Measurements from ENCODE around the gene ALG14.
A peak's percentile ranks its signal among the peaks of the same experiment; 100 is the strongest.

ALG14 gene

GRCh38 chr1:94961582-94961981 lies 111.2 kb downstream of the ALG14 start:
- TF ChIP-seq, protein P1, sequence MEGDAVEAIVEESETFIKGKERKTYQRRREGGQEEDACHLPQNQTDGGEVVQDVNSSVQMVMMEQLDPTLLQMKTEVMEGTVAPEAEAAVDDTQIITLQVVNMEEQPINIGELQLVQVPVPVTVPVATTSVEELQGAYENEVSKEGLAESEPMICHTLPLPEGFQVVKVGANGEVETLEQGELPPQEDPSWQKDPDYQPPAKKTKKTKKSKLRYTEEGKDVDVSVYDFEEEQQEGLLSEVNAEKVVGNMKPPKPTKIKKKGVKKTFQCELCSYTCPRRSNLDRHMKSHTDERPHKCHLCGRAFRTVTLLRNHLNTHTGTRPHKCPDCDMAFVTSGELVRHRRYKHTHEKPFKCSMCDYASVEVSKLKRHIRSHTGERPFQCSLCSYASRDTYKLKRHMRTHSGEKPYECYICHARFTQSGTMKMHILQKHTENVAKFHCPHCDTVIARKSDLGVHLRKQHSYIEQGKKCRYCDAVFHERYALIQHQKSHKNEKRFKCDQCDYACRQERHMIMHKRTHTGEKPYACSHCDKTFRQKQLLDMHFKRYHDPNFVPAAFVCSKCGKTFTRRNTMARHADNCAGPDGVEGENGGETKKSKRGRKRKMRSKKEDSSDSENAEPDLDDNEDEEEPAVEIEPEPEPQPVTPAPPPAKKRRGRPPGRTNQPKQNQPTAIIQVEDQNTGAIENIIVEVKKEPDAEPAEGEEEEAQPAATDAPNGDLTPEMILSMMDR (conservative IDR thresholded peaks at IDR 0.05), result no peak
- peak overlapping the region; percentile 83 for H3K27ac ChIP-seq

DNA sequence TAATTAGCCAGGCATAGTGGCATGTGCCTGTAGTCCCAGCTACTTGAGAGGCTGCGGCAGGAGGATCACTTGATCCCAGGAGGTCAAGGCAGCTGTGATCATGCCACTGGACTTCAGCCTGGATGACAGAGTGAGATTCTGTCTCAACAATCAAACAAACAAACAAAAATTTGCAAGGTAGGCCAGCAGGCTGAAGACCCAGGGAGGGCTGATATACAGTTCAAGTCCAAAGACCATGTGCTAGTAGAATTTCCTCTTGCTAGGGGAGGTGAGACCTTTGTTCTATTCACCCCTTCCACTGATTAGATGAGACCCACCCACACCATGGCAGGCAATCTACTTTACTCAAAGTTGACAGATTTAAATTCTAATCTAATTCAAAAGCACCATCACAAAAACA lies 114.7 kb downstream of the ALG14 start:
- TF ChIP-seq, protein P1 (conservative IDR thresholded peaks at IDR 0.05), result no peak
- no peak overlapping the region for H3K27ac ChIP-seq

DNA sequence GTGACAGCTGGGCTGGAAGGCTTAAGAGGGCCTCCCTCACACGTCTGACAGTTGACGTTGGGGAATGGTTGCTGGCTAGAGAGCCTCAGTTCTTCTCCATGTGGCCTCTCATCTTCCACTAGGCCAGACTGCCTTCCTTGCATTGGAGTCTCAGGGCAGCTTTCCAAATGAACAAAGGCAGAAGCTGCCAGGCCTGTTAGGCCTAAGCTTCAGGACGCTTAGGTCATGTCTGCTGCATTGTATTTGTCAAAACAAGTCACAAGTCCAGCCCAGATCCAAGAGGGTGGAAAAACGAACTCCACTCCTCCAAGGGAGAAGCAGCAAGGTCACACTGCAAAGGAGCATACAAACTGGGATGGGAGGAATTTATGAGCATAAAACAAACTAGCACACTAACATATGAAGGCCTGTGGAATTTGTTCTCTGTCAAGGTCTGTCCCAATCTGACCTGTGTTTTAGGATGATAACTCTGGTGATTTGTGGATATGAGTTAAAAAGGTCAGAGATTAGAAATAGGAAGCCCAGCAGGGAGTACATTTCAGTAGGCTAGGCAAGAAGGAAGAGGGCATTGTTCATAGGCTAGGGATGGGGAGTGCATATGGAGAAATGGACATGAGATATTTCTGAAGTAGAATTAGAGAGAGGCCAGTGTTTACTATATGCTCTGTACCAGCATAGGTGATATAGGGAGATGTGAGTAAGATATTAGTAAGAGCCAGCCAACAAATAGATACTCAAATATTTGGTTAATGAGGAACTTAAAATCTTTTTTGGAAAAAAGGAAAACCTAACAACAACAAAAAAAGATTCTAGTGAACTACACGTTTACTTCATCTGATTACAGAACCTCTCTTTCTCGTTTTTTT lies 116.8 kb downstream of the ALG14 start:
- TF ChIP-seq, protein P1 (conservative IDR thresholded peaks at IDR 0.05), result no peak
- H3K27ac ChIP-seq, result peak overlapping the region; percentile 49

- H3K27ac ChIP-seq, result peak overlapping the region; percentile 49; the same call in 1 of the 2 replicates
- TF ChIP-seq, protein P1 (conservative IDR thresholded peaks at IDR 0.05), result no peak
Observed at GRCh38 chr1:94954263-94955220, 118.2 kb downstream of the ALG14 start.

- H3K27ac ChIP-seq, result no peak overlapping the region
- TF ChIP-seq, protein P1 (conservative IDR thresholded peaks at IDR 0.05), result no peak
Observed at GRCh38 chr1:94953746-94954145, 119.0 kb downstream of the ALG14 start.

- TF ChIP-seq, protein P1 (conservative IDR thresholded peaks at IDR 0.05), result no peak
Observed at GRCh38 chr1:94953107-94953506, 119.6 kb downstream of the ALG14 start.

DNA sequence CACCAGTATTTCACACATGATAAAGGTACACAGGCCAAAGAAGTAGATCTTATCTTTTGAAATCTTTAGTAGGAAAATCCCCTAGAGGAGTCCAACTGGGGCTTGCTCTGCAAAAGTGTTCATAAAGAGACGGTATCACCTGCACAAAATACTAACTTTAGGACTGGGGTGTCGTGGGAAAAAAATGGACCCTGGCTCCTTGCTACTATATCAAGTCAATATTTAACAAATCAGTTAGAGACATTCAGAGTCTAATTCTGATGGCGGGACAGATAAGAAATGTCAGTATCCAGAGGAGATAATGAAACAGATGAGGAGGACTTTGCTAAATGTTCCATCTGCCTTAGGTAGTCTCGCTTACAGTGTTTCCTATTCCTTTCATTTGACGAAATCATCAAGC lies 120.2 kb downstream of the ALG14 start:
- TF ChIP-seq, protein P1 (conservative IDR thresholded peaks at IDR 0.05), result no peak
- H3K27ac ChIP-seq, result no peak overlapping the region

More at GRCh38 chr1:94953107-94953506, 119.6 kb downstream of the ALG14 start:
- H3K27ac ChIP-seq, result no peak overlapping the region
